ENCODE results near the gene RNF186.
"Not testable (repeated sequence)": the region's sequence is repeated elsewhere in the genome, so short reads cannot be mapped to it uniquely, and the experiment has no call there.

RNF186 gene

GRCh38 chr1:19793360-19794046 is 21.6 kb downstream of the RNF186 start:
- DNase-seq (ENCODE audit: low read depth in 2 of 2), result no peak

GRCh38 chr1:19792237-19793002 is 22.7 kb downstream of the RNF186 start:
- DNase-seq (ENCODE audit: low read depth in 2 of 2), result no peak

DNA sequence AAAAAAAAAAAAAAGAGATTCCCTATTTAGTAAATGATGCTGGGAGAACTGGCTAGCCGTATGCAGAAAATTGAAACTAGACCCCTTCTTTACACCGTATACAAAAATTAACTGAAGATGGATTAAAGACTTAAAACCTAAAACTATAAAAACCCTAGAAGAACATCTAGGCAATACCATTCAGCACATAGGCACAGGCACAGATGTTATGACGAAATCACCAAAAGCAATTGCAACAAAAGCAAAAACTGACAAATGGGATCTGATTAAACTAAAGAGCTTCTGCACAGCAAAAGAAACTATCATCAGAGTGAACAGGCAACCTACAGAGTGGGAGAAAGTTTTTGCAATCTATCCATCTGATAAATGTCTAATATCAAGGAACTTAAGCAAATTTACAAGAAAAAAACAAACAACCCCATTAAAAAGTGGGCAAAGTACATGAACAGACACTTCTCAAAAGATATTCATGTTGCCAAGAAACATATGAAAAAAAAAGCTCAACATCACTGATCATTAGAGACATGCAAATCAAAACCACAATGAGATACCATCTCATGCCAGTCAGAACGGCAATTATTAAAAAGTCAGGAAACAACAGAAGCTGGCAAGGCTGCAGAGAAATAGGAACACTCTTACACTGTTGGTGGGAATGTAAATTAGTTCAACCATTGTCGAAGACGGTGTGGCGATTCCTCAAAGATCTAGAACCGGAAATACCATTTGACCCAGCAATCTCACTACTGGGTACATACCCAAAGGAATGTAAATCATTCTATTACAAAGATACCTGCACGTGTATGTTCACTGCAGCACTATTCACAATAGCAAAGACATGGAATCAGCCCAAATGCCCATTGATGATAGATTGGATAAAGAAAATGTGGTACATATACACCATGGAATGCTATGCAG is 24.8 kb downstream of the RNF186 start:
- not testable (repeated sequence) for DNase-seq (ENCODE audit: low read depth in 2 of 2)

DNA sequence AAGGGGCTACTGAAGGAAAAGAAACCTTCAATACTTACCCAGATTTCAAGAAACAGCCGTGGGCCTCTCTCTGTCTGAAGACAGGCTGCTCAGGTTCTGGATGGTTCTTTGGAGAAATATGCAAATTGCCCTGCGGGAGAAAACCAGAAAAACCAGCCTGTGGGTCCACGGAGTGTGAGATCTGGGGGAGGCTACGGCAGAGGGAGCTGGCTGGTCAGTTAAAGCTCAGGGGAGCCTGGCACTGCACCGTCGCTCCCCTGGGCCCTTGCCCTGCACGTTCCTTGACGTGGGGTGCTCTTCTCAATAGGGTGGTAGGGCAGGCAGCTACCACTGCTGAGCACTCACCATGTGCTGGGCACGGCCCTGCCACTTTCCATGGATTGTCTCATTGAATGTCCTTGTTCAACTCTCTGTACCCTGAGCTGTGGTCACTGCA is 28.1 kb downstream of the RNF186 start:
- DNase-seq (ENCODE audit: low read depth in 2 of 2), result no peak

DNA sequence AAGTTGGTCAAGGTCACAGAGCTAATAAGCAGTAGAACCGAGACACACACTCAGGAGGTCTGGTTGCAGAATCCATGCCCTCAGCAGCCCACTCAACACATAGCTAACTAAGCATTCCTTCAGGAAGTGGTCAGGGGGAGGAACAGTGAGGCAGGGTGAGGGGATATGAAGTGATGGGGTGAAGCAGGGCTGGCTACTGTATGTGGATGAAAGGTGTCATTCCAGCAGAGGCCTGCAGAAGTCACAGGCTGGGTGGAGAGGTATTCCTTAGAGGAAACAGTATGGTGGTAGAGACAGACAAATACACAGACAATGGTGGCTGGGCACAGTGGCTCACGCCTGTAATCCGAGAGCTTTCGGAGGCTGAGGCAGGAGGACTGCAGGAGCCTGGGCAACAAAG is 29.4 kb downstream of the RNF186 start:
- DNase-seq (ENCODE audit: low read depth in 2 of 2), result no peak

- DNase-seq (ENCODE audit: low read depth in 2 of 2), result no peak
These were observed 34.7 kb downstream of the RNF186 start for GRCh38 chr1:19780267-19780877.

GRCh38 chr1:19776933-19777332 is 38.1 kb downstream of the RNF186 start:
- DNase-seq (ENCODE audit: low read depth in 2 of 2), result no peak

GRCh38 chr1:19776287-19776686 is 38.8 kb downstream of the RNF186 start:
- DNase-seq (ENCODE audit: low read depth in 2 of 2), result no peak

DNA sequence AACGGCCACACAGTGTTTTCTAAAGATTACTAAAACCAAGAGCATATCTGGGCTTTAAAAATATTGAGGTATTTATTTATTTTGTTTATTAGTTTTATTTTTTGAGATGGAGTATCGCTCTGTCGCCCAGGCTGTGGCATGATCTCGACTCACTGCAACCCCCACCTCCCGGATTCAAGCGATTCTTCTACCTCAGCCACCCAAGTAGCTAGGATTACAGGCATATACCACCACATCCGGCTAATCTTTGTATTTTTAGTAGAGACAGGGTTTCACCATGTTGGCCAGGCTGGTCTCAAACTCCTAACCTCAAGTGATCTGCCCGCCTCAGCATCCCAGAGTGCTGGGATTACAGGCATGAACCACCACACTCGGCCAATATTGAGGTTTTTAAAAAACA is 39.3 kb downstream of the RNF186 start:
- DNase-seq (ENCODE audit: low read depth in 2 of 2), result no peak

- DNase-seq (ENCODE audit: low read depth in 2 of 2), result no peak
These were observed 39.8 kb downstream of the RNF186 start for GRCh38 chr1:19775317-19775716.

GRCh38 chr1:19774180-19774785 is 40.8 kb downstream of the RNF186 start:
- no peak for DNase-seq (ENCODE audit: low read depth in 2 of 2)

DNA sequence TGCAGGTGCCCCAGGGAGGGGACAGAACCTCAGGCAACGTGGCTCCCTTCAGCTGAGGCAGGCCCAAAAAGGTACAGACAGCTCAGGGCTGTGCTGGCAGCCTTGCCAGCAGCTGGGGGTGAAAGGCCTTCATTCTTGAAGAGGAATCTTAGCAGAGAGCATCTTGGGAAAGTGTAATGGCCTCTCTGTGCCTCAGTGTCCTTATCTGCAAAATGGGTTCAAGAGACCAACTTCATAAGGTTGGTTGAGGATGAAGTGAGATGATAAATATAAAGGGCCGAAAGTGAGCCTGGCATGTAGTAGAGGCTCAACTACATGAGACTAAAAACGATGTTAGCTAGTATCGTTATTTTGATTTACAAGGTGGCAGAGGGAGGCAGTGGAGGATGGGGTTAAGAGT is 41.6 kb downstream of the RNF186 start:
- no peak for DNase-seq (ENCODE audit: low read depth in 2 of 2)

DNA sequence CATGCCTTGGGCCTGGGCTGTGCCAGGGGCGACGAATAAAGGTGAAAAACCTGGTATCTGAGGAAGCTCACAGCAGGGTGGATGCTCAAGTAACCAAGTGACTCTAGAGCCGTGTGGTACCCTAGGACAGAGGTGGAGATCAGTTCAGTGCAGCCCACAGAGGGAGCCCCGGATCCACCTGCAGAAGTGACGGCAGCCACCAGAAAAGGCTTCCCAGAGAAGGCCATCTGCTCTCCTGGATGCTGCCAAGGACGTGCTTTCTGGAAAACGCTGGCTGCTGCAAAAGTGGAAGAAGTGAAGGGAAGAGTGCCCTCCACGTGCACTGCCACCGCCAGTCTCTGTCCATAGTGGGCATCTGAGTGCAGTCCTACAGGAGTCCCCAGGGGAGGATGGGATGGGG is 43.0 kb downstream of the RNF186 start:
- DNase-seq (ENCODE audit: low read depth in 2 of 2), result no peak

DNA sequence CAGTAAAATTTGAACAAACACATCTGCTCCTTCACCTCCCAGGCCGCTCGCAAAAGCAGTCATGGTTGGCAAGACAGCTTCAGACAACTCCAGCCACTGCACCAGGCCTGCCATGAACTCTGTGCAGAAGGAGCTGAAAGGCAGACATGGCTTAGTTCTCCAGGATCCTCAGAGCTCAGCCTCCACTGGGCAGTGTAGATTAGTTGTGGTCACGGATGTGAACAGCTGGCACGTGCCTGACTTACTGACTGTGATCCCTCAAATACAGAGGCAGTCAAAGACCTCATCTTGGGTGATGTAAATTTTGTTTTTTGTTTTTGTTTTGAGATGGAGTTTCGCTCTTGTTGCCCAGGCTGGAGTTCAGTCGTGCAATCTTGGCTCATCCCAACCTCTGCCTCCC is 43.7 kb downstream of the RNF186 start:
- no peak for DNase-seq (ENCODE audit: low read depth in 2 of 2)

DNA sequence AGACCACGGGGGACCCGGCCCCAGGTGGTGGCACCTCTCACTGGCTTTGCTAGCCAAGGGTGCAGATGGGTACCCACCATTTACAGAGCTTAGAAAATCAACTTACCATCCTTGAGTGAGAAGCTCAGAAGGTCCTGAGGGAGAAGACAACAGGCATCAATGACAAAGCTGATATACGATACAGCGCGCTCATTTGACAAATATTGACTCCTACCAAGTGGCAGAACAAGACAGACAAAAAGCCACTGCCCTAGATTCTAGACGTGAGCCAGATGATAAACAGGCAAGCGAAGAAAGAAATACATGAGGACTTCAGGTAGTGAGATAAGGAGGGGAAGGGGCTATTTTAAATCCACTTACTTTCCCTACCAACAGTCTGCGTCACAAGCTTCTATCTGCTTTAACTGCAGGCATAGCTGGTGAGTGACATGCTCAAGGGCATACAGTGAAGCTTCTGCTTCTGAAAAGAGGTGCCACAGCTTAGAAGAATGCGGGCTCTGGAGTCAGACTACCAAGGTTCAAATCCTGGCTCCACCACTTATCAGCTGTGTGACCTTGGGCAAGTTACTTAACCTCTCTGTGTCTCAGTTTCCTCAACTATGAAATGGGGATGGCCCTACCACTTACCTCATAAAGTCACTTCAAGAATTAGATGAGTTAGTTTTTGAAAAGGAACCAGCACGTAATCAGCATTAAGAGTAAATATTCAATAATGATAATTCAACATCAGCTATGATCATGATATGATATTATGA is 44.5 kb downstream of the RNF186 start:
- DNase-seq (ENCODE audit: low read depth in 2 of 2), result no peak

- DNase-seq (ENCODE audit: low read depth in 2 of 2), result no peak
These were observed 45.7 kb downstream of the RNF186 start for GRCh38 chr1:19769211-19769932.

- no peak for DNase-seq (ENCODE audit: low read depth in 2 of 2)
These were observed 46.5 kb downstream of the RNF186 start for GRCh38 chr1:19768353-19769210.

DNA sequence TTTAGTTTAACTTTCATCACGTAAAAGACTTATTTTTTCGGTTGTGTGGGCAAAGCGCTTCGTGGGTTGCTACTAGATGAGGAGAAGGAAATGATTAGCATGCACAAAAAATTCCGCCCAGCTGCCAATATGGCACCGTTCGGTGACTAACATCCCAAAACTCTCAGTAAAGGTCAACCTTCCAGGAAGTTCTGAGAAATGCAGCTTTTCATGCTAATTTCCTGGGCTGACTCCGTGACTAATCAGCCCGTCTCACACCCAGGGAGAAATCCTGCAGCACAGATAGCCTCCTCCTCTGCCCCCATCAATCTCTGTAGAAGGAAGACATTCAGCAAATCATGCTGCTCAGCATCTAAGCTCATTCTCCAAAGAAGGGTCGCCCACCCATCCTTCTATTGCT is 49.5 kb downstream of the RNF186 start:
- no peak for DNase-seq (ENCODE audit: low read depth in 2 of 2)

- DNase-seq (ENCODE audit: low read depth in 2 of 2), result no peak
These were observed 50.2 kb downstream of the RNF186 start for GRCh38 chr1:19764848-19765247.
